GM21737 (cell line): ENCODE results near the gene ESYT1.

Source experiments
- ATAC-seq: cut with Tn5 transposase; IDR thresholded peaks from one replicate; pipeline ENCODE4 v1.9.1; 2021; ENCODE audit warnings: mild to moderate bottlenecking, moderate library complexity; ENCODE audit not compliant: unreplicated experiment

Gene ESYT1

GRCh38 chr12:56126732-56127239, 1.3 kb upstream of the ESYT1 start:
- no peak for ATAC-seq

GRCh38 chr12:56127485-56127887, 581 bp upstream of the ESYT1 start:
- ATAC-seq, result no peak

GRCh38 chr12:56128670-56129205, 671 bp downstream of the ESYT1 start:
- ATAC-seq, result no peak

GRCh38 chr12:56129206-56129941, 1.3 kb downstream of the ESYT1 start:
- ATAC-seq, result peak; percentile 29

GRCh38 chr12:56129942-56130495, 2.0 kb downstream of the ESYT1 start:
- no peak for ATAC-seq

- ATAC-seq, result no peak
Measured at GRCh38 chr12:56130876-56131275, 2.8 kb downstream of the ESYT1 start.

GRCh38 chr12:56134897-56135296, 6.8 kb downstream of the ESYT1 start:
- no peak for ATAC-seq

- no peak for ATAC-seq
Measured at GRCh38 chr12:56137853-56138571, 9.9 kb downstream of the ESYT1 start.

GRCh38 chr12:56141946-56142784, 14.1 kb downstream of the ESYT1 start:
- ATAC-seq, result no peak

GRCh38 chr12:56143217-56143616, 15.2 kb downstream of the ESYT1 start:
- no peak for ATAC-seq

GRCh38 chr12:56143870-56144269, 15.8 kb downstream of the ESYT1 start:
- no peak for ATAC-seq

GRCh38 chr12:56145217-56145616, 17.1 kb downstream of the ESYT1 start:
- no peak for ATAC-seq

- ATAC-seq, result no peak
Measured at GRCh38 chr12:56146492-56147460, 18.7 kb downstream of the ESYT1 start.

- ATAC-seq, result no peak
Measured at GRCh38 chr12:56150563-56150962, 22.5 kb downstream of the ESYT1 start.

- ATAC-seq, result peak; percentile 39
Measured at GRCh38 chr12:56151672-56152131, 23.6 kb downstream of the ESYT1 start.

GRCh38 chr12:56152132-56152755, 24.2 kb downstream of the ESYT1 start, which contains the start of gene MYL6B:
Gene MYL6B, plus strand, starts transcription at chr12:56152587. Its CDS starts 1,332 bp downstream, at chr12:56153919.
- peak; percentile 80 for ATAC-seq

- ATAC-seq, result no peak
Measured at GRCh38 chr12:56152756-56153677, 24.9 kb downstream of the ESYT1 start.

GRCh38 chr12:56153678-56154065, 25.6 kb downstream of the ESYT1 start:
- no peak for ATAC-seq
